ENCODE measurements around the gene CCDC17. TPM values are rescaled to one million over a fixed set of nuclear protein-coding genes. Genes with fewer than 3 reads are reported as not detected.

Gene CCDC17
- total RNA-seq, 1 experiment from 2014 or later = 6.6 TPM

DNA sequence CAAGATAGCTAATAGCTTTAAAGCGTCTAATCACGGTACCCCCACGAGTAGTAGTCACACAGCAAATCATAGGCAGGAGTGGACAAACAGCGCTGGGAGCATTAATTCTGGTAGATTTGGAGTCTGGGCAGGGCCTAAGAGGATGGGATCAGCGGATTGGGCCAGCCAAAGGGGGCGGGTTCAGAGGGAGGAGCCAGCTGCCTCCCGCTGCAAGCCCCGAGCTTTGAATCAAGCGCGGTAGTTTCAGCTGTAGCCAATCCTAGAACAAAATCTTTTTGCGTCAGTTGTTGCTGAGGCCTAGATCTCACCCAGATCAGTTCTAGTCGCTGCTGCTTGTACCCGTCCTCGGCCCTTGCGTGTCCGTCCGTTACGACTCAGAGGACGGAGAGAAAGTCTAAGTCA is 40.6 kb downstream of the CCDC17 start:
- intact Hi-C loops (cut with micrococcal nuclease; ENCODE audit: unreplicated experiment) = loop anchor here (2.0 to 10.0 kb wide), 6 partner anchors 26 to 848 kb away; partner anchors contain the start of genes BTBD19, DYNLT4, HECTD3 and KIF2C
- TSS peak; percentile 74 for BruUV-seq (replicated peaks)
- no peaks in the 10 kb centered on the region for H3K9me2 ChIP-seq (ENCODE audit: insufficient read depth)
- TF ChIP-seq, protein P1, sequence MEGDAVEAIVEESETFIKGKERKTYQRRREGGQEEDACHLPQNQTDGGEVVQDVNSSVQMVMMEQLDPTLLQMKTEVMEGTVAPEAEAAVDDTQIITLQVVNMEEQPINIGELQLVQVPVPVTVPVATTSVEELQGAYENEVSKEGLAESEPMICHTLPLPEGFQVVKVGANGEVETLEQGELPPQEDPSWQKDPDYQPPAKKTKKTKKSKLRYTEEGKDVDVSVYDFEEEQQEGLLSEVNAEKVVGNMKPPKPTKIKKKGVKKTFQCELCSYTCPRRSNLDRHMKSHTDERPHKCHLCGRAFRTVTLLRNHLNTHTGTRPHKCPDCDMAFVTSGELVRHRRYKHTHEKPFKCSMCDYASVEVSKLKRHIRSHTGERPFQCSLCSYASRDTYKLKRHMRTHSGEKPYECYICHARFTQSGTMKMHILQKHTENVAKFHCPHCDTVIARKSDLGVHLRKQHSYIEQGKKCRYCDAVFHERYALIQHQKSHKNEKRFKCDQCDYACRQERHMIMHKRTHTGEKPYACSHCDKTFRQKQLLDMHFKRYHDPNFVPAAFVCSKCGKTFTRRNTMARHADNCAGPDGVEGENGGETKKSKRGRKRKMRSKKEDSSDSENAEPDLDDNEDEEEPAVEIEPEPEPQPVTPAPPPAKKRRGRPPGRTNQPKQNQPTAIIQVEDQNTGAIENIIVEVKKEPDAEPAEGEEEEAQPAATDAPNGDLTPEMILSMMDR (conservative IDR thresholded peaks at IDR 0.05) = no peak
- no peak for TF ChIP-seq EZH2 (IDR thresholded peaks at IDR 0.05; ENCODE audit: low read depth)
- peaks cover 37% of the 10 kb centered on the region for H3K79me2 ChIP-seq (ENCODE audit: low read depth)
- H4K20me1 ChIP-seq (ENCODE audit: insufficient read depth) = peaks cover 33% of the 10 kb centered on the region
- H3K36me3 ChIP-seq (ENCODE audit: low read depth) = peaks cover 3% of the 10 kb centered on the region; the same call in 1 of the 2 replicates
- no peaks in the 10 kb centered on the region for H3K27me3 ChIP-seq (ENCODE audit: insufficient read depth, low read depth)
- H3F3A ChIP-seq (ENCODE audit: insufficient read depth, low read depth) = peaks cover 16% of the 10 kb centered on the region
- H3K9me3 ChIP-seq (ENCODE audit: insufficient read depth, low read depth) = no peaks in the 10 kb centered on the region
- CTCF ChIA-PET = interaction anchor here (0.8 kb wide), 1 partner anchor 90 kb away, joined by 8 read pairs; no protein-coding TSS in a partner anchor
- peak overlapping the region; percentile 100 for H2AFZ ChIP-seq
- peak overlapping the region; percentile 89 for H3K4me2 ChIP-seq
- POLR2A ChIA-PET (ENCODE audit: unreplicated experiment) = interaction anchor here (0.5 to 1.0 kb wide), 16 partner anchors 47 to 1060 kb away, joined by 3 to 15 read pairs (median 4); partner anchors contain the start of genes CCDC163, MMACHC, PRDX1 and RAD54L
- H3K4me1 ChIP-seq (replicated peaks; ENCODE audit: insufficient read depth) = peaks cover 17% of the 10 kb centered on the region
- H3K4me3 ChIP-seq = peak overlapping the region; percentile 86
- DNase-seq = peak; percentile 92 to 95
- H3K27ac ChIP-seq = peak overlapping the region; percentile 64

DNA sequence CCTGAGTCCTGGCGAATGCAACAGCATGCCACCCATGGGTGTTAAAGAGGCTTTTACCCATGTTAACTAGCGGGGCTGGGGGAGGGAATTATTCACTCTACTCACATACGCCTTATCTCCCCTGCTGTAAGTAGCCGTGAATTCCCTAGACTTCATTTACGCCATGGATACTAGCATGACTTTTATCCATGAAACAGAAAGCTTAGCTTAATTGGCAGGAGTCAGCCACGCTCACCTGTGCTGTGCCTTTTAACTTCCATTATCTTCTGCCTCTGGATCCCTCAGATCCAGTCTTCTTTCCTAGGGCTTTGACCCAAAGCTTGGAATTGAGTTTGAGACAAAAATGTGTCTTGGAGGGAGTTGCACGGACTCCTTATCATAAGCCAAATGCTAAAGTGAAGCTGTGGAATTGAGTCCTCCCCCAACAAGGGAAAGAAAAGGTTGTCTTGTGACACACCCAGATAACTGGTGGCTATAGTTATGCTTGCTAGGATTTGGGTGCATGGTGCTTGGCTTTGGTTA is 49.7 kb downstream of the CCDC17 start:
- Histone ChIP-seq H3K4me1 (replicated peaks; ENCODE audit: insufficient read depth) (peaks cover 22% of the 10 kb centered on the region), H3K9me2 (ENCODE audit: insufficient read depth) (no peaks in the 10 kb centered on the region), H3K27me3 (ENCODE audit: insufficient read depth, low read depth) (no peaks in the 10 kb centered on the region), H3K27ac (no peak overlapping the region), H3F3A (ENCODE audit: insufficient read depth, low read depth) (peaks cover 29% of the 10 kb centered on the region), H3K4me3 (no peak overlapping the region), H4K20me1 (ENCODE audit: insufficient read depth) (0 out of 2 replicates have a peak, but pooled peaks cover 4% of the 10 kb centered on the region), H2AFZ (no peak overlapping the region), H3K9me3 (ENCODE audit: insufficient read depth, low read depth) (no peaks in the 10 kb centered on the region), H3K4me2 (no peak overlapping the region), H3K79me2 (ENCODE audit: low read depth) (no peaks in the 10 kb centered on the region), H3K36me3 (ENCODE audit: low read depth) (peaks cover 6% of the 10 kb centered on the region)
- BruUV-seq (replicated peaks) = no TSS peak
- ChIA-PET POLR2A (ENCODE audit: unreplicated experiment) (no interaction called here), CTCF (interaction anchor here (0.6 kb wide), 1 partner anchor 781 kb away, joined by 3 read pairs; no protein-coding TSS in a partner anchor)
- DNase-seq = no peak
- TF ChIP-seq, protein P1 (conservative IDR thresholded peaks at IDR 0.05) = no peak
- no peak for TF ChIP-seq EZH2 (IDR thresholded peaks at IDR 0.05; ENCODE audit: low read depth)
- intact Hi-C loops (cut with micrococcal nuclease; ENCODE audit: unreplicated experiment) = loop anchor here (5.0 kb wide), 1 partner anchor 737 kb away; no protein-coding TSS in a partner anchor

DNA sequence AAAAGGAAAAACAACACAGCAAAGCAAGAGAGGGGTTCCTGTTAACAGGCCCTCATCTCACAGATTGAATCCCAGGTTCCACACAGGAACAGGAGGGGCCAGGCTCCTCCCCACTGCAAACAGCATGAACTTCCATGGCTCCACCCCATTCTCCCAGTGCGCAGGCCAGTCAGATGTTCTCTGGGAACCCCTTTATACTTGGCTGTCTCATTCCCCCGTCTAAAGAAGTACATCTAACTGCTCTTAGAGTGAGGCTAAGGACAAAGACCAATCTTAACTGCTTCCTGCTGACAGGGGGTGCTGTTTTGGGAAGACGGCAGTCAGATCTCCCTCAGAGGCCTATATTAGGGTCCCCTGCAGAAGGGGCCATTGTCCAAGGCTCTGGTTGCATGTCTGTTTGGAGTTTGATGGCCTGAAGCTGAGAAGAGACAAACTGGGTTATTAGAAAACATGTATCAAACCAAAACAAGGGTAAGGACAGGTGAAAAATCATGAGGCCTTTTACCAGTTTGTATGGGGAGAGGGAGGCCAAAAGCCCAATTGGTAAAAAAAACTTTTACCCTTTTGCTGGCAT is 50.5 kb downstream of the CCDC17 start:
- no peak overlapping the region for H3K27ac ChIP-seq
- H3K4me1 ChIP-seq (replicated peaks; ENCODE audit: insufficient read depth) = peaks cover 22% of the 10 kb centered on the region
- H3K9me3 ChIP-seq (ENCODE audit: insufficient read depth, low read depth) = no peaks in the 10 kb centered on the region
- H2AFZ ChIP-seq = no peak overlapping the region
- CTCF ChIA-PET = no interaction called here
- H3F3A ChIP-seq (ENCODE audit: insufficient read depth, low read depth) = peaks cover 36% of the 10 kb centered on the region
- H3K27me3 ChIP-seq (ENCODE audit: insufficient read depth, low read depth) = no peaks in the 10 kb centered on the region
- BruUV-seq (replicated peaks) = TSS peak; percentile 4
- H3K9me2 ChIP-seq (ENCODE audit: insufficient read depth) = no peaks in the 10 kb centered on the region
- TF ChIP-seq EZH2 (IDR thresholded peaks at IDR 0.05; ENCODE audit: low read depth) = no peak
- TF ChIP-seq, protein P1 (conservative IDR thresholded peaks at IDR 0.05) = no peak
- H3K79me2 ChIP-seq (ENCODE audit: low read depth) = no peaks in the 10 kb centered on the region
- 0 out of 2 replicates have a peak, but pooled peaks cover 4% of the 10 kb centered on the region for H4K20me1 ChIP-seq (ENCODE audit: insufficient read depth)
- no peak overlapping the region for H3K4me2 ChIP-seq
- intact Hi-C loops (cut with micrococcal nuclease; ENCODE audit: unreplicated experiment) = loop anchor here (5.0 kb wide), 1 partner anchor 736 kb away; no protein-coding TSS in a partner anchor
- POLR2A ChIA-PET (ENCODE audit: unreplicated experiment) = interaction anchor here (0.7 kb wide), 1 partner anchor 51 kb away, joined by 3 read pairs; the partner anchor contains the start of gene PRDX1
- peaks cover 6% of the 10 kb centered on the region for H3K36me3 ChIP-seq (ENCODE audit: low read depth)
- DNase-seq = no peak
- H3K4me3 ChIP-seq = no peak overlapping the region
